Progenitor cell of endocrine pancreas (in vitro differentiated cells): Measurements from ENCODE around the gene ZXDC. TPM values are rescaled to one million over a fixed set of nuclear protein-coding genes. Genes with fewer than 3 reads are reported as not detected.
A peak's percentile ranks its signal among the peaks of the same experiment; 100 is the strongest.

Experiments
- DNase-seq: peaks from one replicate; pipeline ENCODE4 v3.0.0; 2021; ENCODE audit warnings: low spot score; ENCODE audit not compliant: unreplicated experiment
- H3K27ac Mint-ChIP-seq: 2 replicates; pipeline ENCODE4 v1.8.0; 2021; ENCODE audit warnings: mild to moderate bottlenecking, moderate library complexity, mixed read lengths
- H3K27me3 Mint-ChIP-seq: 2 replicates; pipeline ENCODE4 v1.8.0; 2021; ENCODE audit warnings: mixed read lengths
- H3K36me3 Mint-ChIP-seq: 2 replicates; pipeline ENCODE4 v1.8.0; 2022; ENCODE audit warnings: mixed read lengths; ENCODE audit not compliant: insufficient read depth
- H3K4me1 Mint-ChIP-seq: 2 replicates; pipeline ENCODE4 v1.8.0; 2021; ENCODE audit warnings: low read depth, mixed read lengths
- H3K4me3 Mint-ChIP-seq: 2 replicates; pipeline ENCODE4 v1.8.0; 2021; ENCODE audit warnings: low read depth, mild to moderate bottlenecking, moderate library complexity, mixed read lengths
- H3K9me3 Mint-ChIP-seq: 2 replicates; pipeline ENCODE4 v1.8.0; 2021; ENCODE audit warnings: low read depth, mixed read lengths
- CTCF ChIP-seq: fragments of 200-600 bp; sonication (generic); IDR thresholded peaks from one replicate; pipeline ENCODE4 v1.5.0; 2021; ENCODE audit warnings: antibody characterized with exemption, mild to moderate bottlenecking; ENCODE audit not compliant: unreplicated experiment
- total RNA-seq: library from RNA; stranded (reverse); gene quantifications from 2 replicates; pipeline ENCODE4 v1.2.1, GENCODE V29; 2021

The ZXDC gene
- total RNA-seq, 1 donor from 2014 or later = 40.5 TPM

DNA sequence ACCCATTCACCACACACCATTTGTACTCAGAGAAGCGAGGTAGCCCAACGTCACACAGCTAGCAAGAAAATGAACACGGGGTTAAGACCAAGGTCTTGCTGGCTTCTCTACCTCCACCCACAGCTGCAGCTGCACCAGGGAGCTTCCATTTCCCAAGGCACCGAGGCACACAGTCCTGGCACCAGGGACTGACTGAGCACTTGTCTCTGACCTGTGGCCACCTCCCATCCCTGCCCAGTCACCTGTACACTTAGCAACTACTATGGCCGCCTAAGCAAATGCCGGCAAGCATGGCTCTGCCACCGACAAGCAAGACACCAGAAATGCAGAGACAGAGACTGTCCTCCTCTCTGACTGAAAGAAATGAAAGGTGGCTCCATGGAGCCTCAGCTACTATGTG is 15.3 kb downstream of the ZXDC start:
- no peak for DNase-seq
- H3K4me1 Mint-ChIP-seq = no peaks in the 10 kb centered on the region
- no peaks in the 10 kb centered on the region for H3K27me3 Mint-ChIP-seq
- H3K9me3 Mint-ChIP-seq = no peaks in the 10 kb centered on the region
- no peak overlapping the region for H3K4me3 Mint-ChIP-seq
- H3K36me3 Mint-ChIP-seq = peaks cover 26% of the 10 kb centered on the region
- no peak for TF ChIP-seq CTCF
- no peak overlapping the region for H3K27ac Mint-ChIP-seq

- Mint-ChIP-seq H3K4me1 (no peaks in the 10 kb centered on the region), H3K27ac (no peak overlapping the region), H3K36me3 (peaks cover 28% of the 10 kb centered on the region), H3K27me3 (no peaks in the 10 kb centered on the region), H3K9me3 (no peaks in the 10 kb centered on the region), H3K4me3 (no peak overlapping the region)
- no peak for TF ChIP-seq CTCF
- DNase-seq = no peak
Measured at GRCh38 chr3:126459763-126460127, 15.9 kb downstream of the ZXDC start.

DNA sequence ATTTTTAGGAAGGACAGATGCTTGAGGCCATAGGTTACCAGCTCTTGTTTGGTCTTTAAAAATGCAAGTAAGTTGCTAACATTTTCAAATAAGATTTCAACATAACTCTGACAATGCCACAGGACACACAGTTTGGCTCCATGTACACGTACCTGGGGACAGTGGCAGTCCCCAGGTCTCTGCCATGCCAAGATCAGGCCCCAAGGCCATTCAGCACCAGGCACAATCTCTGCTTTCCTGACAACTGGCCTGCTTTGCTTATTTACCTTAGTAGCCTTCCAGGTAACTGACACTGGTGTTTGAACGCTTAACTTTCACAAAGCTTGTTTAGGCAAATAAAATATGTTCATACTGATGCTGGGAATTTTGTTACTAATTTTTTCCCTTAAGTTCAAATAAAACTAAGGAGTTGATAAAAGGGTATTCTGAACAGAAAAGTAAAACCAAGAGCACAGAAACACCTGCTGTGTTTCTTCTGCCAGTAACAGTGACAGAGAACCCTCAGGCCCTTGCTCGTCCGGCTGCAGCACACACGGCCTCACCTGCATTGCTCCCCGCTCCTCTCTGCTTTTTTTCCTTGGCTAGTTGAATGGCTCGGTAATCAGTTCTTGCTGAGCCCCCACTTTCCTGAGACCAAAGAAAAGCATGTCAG is 16.5 kb downstream of the ZXDC start:
- no peak overlapping the region for H3K27ac Mint-ChIP-seq
- no peak for TF ChIP-seq CTCF
- no peak for DNase-seq
- H3K4me1 Mint-ChIP-seq = no peaks in the 10 kb centered on the region
- no peaks in the 10 kb centered on the region for H3K9me3 Mint-ChIP-seq
- H3K4me3 Mint-ChIP-seq = no peak overlapping the region
- H3K27me3 Mint-ChIP-seq = no peaks in the 10 kb centered on the region
- H3K36me3 Mint-ChIP-seq = peaks cover 25% of the 10 kb centered on the region

DNA sequence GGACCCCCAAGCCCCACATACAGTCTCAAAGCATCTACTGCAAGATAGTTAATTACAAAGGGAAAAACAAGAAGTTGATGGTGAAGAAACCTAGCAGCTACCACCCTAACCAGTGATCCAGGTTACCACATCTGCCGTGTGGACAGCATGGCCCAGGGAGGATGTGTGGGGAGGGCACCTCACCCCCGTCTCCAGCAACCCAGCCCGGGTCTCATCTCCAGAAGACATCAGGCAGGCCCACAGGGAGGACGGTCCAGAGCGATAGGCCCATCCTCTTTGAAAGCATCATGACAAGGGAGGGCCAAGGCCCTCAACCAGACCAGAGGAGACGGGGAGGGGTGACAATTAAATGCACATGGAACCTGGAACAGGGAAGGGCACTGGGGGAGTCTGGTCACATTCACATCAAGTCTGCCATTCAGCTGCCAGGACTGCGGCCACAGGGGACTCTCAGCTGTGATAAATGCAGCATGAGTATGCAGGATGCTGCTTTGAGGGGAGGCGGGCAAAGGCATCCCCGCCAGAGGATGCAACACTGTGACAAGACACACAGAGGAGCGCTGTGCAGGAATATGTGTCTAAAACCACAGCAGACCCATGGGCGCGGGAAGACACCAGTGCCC is 18.8 kb downstream of the ZXDC start:
- peaks cover 20% of the 10 kb centered on the region for H3K36me3 Mint-ChIP-seq
- no peak for TF ChIP-seq CTCF
- H3K27ac Mint-ChIP-seq = peak overlapping the region; percentile 49
- no peaks in the 10 kb centered on the region for H3K9me3 Mint-ChIP-seq
- no peak for DNase-seq
- H3K4me3 Mint-ChIP-seq = no peak overlapping the region
- H3K4me1 Mint-ChIP-seq = no peaks in the 10 kb centered on the region
- H3K27me3 Mint-ChIP-seq = no peaks in the 10 kb centered on the region

DNA sequence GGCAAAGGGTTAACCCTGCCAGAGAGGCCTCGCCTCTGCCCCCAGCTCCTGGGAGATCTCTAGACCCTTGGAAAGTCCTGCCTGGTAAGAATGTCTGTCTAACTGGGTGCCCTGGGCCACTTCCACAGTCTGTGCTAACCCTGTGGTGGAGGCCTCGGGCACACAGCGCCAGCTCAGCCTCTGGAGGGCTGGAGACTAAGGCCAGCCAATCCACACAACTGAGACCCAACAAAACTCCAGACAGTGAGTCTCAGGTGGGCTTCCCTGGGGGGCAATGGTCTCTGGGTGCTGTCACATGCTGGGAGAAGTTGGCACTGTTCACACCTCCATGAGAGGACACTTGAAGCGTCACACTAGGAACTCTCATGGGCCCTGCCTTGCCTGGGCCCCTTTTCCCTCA is 19.5 kb downstream of the ZXDC start:
- Mint-ChIP-seq H3K4me1 (no peaks in the 10 kb centered on the region), H3K9me3 (no peaks in the 10 kb centered on the region), H3K27me3 (no peaks in the 10 kb centered on the region), H3K27ac (no peak overlapping the region), H3K4me3 (no peak overlapping the region), H3K36me3 (peaks cover 20% of the 10 kb centered on the region)
- DNase-seq = no peak
- TF ChIP-seq CTCF = no peak
